Fibroblast of lung (primary cell): ENCODE data around the gene COPE.

Source experiments
- CTCF ChIP-seq, 2 donors: IDR thresholded peaks in 1 of 2; conservative IDR thresholded peaks in 1 of 2; 1 replicate in 1 of 2; 2 replicates in 1 of 2; pipeline ENCODE4 v1.5.1; 2011 to 2012; ENCODE audit warnings: low read length in 2 of 2, control low read depth in 1 of 2, inconsistent platforms in 1 of 2, low read depth in 1 of 2, mild to moderate bottlenecking in 1 of 2
- EZH2 ChIP-seq: IDR thresholded peaks from 2 replicates; pipeline ENCODE4 v1.5.1; 2012; ENCODE audit warnings: low read length, control low read depth, mild to moderate bottlenecking; ENCODE audit errors: missing control alignments

DNA sequence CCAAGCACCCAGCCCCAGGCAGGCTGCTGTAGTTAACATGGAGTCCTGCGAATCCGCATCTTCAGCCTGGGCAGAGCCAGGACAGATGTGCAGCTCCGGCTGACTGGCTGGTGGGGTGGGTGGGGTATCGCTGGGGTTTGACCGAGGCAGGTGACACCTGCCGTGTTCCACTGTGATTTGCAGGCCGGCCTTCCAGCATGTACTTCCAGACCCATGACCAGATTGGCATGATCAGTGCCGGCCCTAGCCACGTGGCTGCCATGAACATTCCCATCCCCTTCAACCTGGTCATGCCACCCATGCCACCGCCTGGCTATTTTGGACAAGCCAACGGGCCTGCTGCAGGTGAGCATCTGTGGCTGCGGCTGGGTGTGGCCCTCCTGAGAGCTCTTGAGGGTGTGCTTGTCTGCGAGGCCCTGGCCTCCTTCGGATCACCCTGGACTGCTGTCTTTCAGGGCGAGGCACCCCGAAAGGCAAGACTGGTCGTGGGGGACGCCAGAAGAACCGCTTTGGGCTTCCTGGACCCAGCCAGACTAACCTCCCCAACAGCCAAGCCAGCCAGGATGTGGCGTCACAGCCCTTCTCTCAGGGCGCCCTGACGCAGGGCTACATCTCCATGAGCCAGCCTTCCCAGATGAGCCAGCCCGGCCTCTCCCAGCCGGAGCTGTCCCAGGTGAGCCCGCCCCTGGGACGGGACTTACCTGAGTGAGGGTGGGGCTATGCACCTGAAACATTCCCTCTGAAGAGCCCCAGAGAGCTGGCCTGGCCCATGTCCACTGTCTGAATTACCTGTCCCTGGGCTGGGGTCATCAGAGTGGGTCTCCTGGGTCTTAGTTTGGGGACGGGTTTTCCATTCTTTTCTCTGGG is 53.8 kb downstream of the COPE start:
- TF ChIP-seq CTCF (conservative IDR thresholded peaks at IDR 0.05 in 1 of 2, IDR thresholded peaks at IDR 0.05 in 1 of 2; ENCODE audit: low read depth in 1 of 2, low read length in 2 of 2) (no peak), EZH2 (no peak)
